Left ventricle myocardium inferior (tissue), 1 donor: Measurements from ENCODE around the gene NRTN. TPM values are rescaled to one million over a fixed set of nuclear protein-coding genes. Genes with fewer than 3 reads are reported as not detected.

Experiments
- DNase-seq: peaks from one replicate; pipeline ENCODE4 v3.0.0-alpha.2; 2020
- H3K27ac ChIP-seq: fragments of 200-600 bp; replicated peaks from 2 replicates; pipeline ENCODE4 v1.8.0; 2021
- H3K27me3 ChIP-seq: fragments of 200-600 bp; 2 replicates; pipeline ENCODE4 v1.8.0; 2021; ENCODE audit warnings: low read depth
- H3K36me3 ChIP-seq: fragments of 200-600 bp; 2 replicates; pipeline ENCODE4 v1.8.0; 2021
- H3K4me1 ChIP-seq: fragments of 200-600 bp; 2 replicates; pipeline ENCODE4 v1.8.0; 2021
- H3K4me3 ChIP-seq: fragments of 200-600 bp; 2 replicates; pipeline ENCODE4 v1.8.0; 2021; ENCODE audit warnings: mild to moderate bottlenecking, moderate library complexity
- H3K9me3 ChIP-seq: fragments of 200-600 bp; replicated peaks from 2 replicates; pipeline ENCODE4 v1.8.0; 2021
- CTCF ChIP-seq: fragments of 200-600 bp; IDR thresholded peaks from 2 replicates; pipeline ENCODE4 v1.8.0; 2021; ENCODE audit warnings: antibody characterized with exemption, mild to moderate bottlenecking, borderline replicate concordance
- intact Hi-C: fragments of 100-400 bp; cut with micrococcal nuclease; formaldehyde crosslinking; loops from one replicate; pipeline ENCODE4 v1.11.0; 2022
- total RNA-seq: library from RNA; stranded (reverse); fragmentation: NEBNext Ultra II Directional; extraction: Animal tissue kit (Norgen Biotek cat#: 25700); gene quantifications from one replicate; pipeline ENCODE4 v1.2.1, GENCODE V29; 2021
- donor health status: DM: no; HTN: yes; CAD: no; lungs with severe emphysema.

NRTN gene
- total RNA-seq, 1 donor from 2014 or later = 22.8 TPM

DNA sequence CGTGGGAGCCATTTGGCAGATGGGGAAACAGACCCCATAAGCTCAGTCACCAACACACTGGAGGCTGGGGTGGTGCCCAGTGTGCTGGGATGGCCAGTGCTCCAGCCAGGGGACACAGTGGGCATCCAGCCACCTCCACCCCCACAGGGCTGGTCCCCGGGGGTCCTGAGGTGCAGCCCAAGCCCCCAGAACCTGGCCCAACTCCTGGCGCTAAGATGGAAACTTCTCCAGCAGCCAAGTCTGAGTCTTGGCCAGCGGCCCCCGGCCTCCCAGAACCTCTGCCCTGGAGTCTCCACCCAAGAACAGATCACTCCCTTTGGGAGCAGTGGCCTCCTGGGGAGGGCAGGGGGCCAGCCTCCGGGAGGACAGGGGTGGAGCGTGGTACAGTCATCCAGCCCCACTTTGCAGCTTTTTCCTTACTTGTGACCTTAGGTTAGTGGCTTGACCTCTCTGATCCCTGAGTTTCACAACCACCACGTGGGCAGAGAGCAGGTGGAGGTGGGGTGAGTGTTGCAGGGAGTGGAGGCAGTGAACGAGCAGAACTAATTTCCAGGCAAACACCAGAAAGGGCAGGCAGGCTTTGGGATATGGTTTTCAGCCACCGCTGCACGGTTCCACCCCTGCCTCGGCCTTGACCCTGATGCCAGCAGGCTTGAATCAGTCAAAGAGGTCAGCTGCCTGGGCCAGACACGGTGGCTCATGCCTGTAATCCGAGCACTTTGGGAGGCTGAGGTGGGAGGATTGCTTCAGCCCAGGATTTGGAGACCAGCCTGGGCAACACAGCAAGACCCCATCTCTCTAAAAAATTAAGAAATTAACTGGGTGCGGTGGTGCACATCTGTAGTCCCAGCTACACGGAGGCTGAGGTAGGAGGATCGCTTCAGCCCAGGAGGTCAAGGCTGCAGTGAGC, 4.3 kb upstream of the NRTN start:
- TF ChIP-seq CTCF = no peak
- peaks cover 74% of the 10 kb centered on the region for H3K27me3 ChIP-seq
- DNase-seq = no peak
- intact Hi-C loops = no loop called here
- H3K27ac ChIP-seq = no peak overlapping the region
- no peaks in the 10 kb centered on the region for H3K9me3 ChIP-seq
- H3K4me3 ChIP-seq = no peak overlapping the region
- H3K36me3 ChIP-seq = no peaks in the 10 kb centered on the region
- peaks cover 35% of the 10 kb centered on the region for H3K4me1 ChIP-seq

- Histone ChIP-seq H3K4me1 (peaks cover 35% of the 10 kb centered on the region), H3K4me3 (no peak overlapping the region), H3K9me3 (no peaks in the 10 kb centered on the region), H3K27me3 (peaks cover 78% of the 10 kb centered on the region), H3K27ac (no peak overlapping the region), H3K36me3 (no peaks in the 10 kb centered on the region)
- no peak for TF ChIP-seq CTCF
- intact Hi-C loops = no loop called here
- DNase-seq = no peak
Observed at GRCh38 chr19:5801796-5802619, 2.9 kb upstream of the NRTN start.

DNA sequence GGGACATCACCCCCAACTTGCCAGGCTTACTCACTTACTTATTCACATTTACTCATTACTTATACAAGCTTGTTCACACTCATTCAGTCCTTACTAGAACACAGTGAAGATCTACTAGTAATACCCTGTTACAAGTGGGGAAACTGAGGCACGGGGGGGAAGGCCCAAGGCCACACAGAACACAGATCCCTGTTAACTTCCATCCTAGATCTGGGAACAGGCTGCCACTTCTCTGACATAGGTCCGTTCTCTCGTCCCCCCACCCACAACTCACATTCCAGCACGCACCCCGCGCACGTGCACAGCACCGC, 1.5 kb upstream of the NRTN start:
- peaks cover 34% of the 10 kb centered on the region for H3K4me1 ChIP-seq
- no peak for TF ChIP-seq CTCF
- intact Hi-C loops = no loop called here

GRCh38 chr19:5803752-5804515, 933 bp upstream of the NRTN start:
- TF ChIP-seq CTCF = peak; percentile 87
- peaks cover 29% of the 10 kb centered on the region for H3K4me1 ChIP-seq
- no peak overlapping the region for H3K27ac ChIP-seq
- intact Hi-C loops = no loop called here
- peaks cover 66% of the 10 kb centered on the region for H3K27me3 ChIP-seq
- H3K9me3 ChIP-seq = no peaks in the 10 kb centered on the region
- H3K4me3 ChIP-seq = peak overlapping the region; percentile 65
- DNase-seq = peak; percentile 83
- no peaks in the 10 kb centered on the region for H3K36me3 ChIP-seq

More for the DNA sequence above, 1.5 kb upstream of the NRTN start:
- H3K27me3 ChIP-seq = peaks cover 72% of the 10 kb centered on the region
- no peaks in the 10 kb centered on the region for H3K9me3 ChIP-seq
- no peak for DNase-seq
- peak overlapping the region; percentile 65 for H3K4me3 ChIP-seq
- no peak overlapping the region for H3K27ac ChIP-seq
- no peaks in the 10 kb centered on the region for H3K36me3 ChIP-seq

GRCh38 chr19:5805462-5806132, 730 bp downstream of the NRTN start:
- TF ChIP-seq CTCF = peak; percentile 75
- peak; percentile 61 for DNase-seq

More at GRCh38 chr19:5805462-5806132, 730 bp downstream of the NRTN start:
- peak overlapping the region; percentile 84 for H3K27ac ChIP-seq
- H3K36me3 ChIP-seq = no peaks in the 10 kb centered on the region
- peaks cover 50% of the 10 kb centered on the region for H3K27me3 ChIP-seq
- peak overlapping the region; percentile 65 for H3K4me3 ChIP-seq
- intact Hi-C loops = no loop called here
- no peaks in the 10 kb centered on the region for H3K9me3 ChIP-seq
- H3K4me1 ChIP-seq = peaks cover 18% of the 10 kb centered on the region
